Gastrocnemius medialis (tissue), 4 donors: Measurements from ENCODE around the gene DMRTB1.

ENCODE experiments used
- POLR2A ChIP-seq, 2 donors: fragments of 450-650 bp; IDR thresholded peaks; one replicate each; pipeline ENCODE4 v1.6.1; 2017; ENCODE audit warnings: antibody characterized with exemption in 2 of 2, mild to moderate bottlenecking in 2 of 2, moderate library complexity in 2 of 2
- TF ChIP-seq, protein P1 (sequence below), 5 experiments: fragments of 450-650 bp in 3 of 5; fragments of 200-600 bp in 2 of 5; sonication (generic) in 2 of 5; IDR thresholded peaks in 4 of 5; conservative IDR thresholded peaks in 1 of 5; 1 replicate in 4 of 5; 2 replicates in 1 of 5; pipeline ENCODE4 v1.5.1; 2016 to 2019; ENCODE audit warnings: antibody characterized with exemption in 5 of 5, mild to moderate bottlenecking in 3 of 5, moderate library complexity in 3 of 5

DNA sequence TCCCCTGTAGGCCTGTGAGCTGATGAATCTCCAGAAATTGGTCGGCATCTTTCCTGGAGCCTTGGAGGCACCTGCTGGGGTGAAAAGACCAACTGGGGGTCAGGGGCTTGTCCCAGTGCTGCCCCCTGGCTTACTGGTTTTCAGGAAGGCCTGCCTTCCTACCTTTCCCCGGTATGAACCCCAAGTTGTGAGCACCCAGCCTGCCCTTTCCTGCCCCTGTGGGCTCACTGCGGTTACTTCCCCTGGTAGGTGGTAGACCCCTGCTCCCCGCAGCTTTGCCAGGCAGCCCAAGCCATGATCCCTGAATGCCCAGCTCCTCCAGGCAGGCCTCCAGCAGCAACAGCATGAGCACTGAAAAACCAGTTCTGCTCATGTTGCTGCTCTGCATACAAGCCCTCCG lies 10.2 kb downstream of the DMRTB1 start:
- TF ChIP-seq, protein P1, sequence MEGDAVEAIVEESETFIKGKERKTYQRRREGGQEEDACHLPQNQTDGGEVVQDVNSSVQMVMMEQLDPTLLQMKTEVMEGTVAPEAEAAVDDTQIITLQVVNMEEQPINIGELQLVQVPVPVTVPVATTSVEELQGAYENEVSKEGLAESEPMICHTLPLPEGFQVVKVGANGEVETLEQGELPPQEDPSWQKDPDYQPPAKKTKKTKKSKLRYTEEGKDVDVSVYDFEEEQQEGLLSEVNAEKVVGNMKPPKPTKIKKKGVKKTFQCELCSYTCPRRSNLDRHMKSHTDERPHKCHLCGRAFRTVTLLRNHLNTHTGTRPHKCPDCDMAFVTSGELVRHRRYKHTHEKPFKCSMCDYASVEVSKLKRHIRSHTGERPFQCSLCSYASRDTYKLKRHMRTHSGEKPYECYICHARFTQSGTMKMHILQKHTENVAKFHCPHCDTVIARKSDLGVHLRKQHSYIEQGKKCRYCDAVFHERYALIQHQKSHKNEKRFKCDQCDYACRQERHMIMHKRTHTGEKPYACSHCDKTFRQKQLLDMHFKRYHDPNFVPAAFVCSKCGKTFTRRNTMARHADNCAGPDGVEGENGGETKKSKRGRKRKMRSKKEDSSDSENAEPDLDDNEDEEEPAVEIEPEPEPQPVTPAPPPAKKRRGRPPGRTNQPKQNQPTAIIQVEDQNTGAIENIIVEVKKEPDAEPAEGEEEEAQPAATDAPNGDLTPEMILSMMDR (IDR thresholded peaks at IDR 0.05 in 4 of 5, conservative IDR thresholded peaks at IDR 0.05 in 1 of 5), result no peak
- TF ChIP-seq POLR2A (IDR thresholded peaks at IDR 0.05), result no peak
